Stimulated activated memory B cell treated with anti-CD40 and anti-IgM and Interleukin-4, amounts not matched to agents 10 μg/mL and 1 μg/mL and 100 μg/mL, for 72 hours (primary cell): Measurements from ENCODE around the gene VMO1.
"Not testable (repeated sequence)": the region's sequence is repeated elsewhere in the genome, so short reads cannot be mapped to it uniquely, and the experiment has no call there.

Source experiments
- ATAC-seq: fragments of 150-1000 bp; cut with Tn5 transposase; 2 replicates; pipeline ENCODE4 v1.10.0; 2021
- H3K27ac Mint-ChIP-seq: one replicate; pipeline ENCODE4 v1.8.0; 2022; ENCODE audit warnings: mild to moderate bottlenecking, mixed read lengths
- H3K27me3 Mint-ChIP-seq: one replicate; pipeline ENCODE4 v1.8.0; 2022; ENCODE audit warnings: mixed read lengths
- H3K36me3 Mint-ChIP-seq: one replicate; pipeline ENCODE4 v1.8.0; 2022; ENCODE audit warnings: mixed read lengths
- H3K4me1 Mint-ChIP-seq: one replicate; pipeline ENCODE4 v1.8.0; 2022; ENCODE audit warnings: mixed read lengths
- H3K4me3 Mint-ChIP-seq: one replicate; pipeline ENCODE4 v1.8.0; 2022; ENCODE audit warnings: mild to moderate bottlenecking, moderate library complexity, mixed read lengths
- H3K9me3 Mint-ChIP-seq: one replicate; pipeline ENCODE4 v1.8.0; 2022; ENCODE audit warnings: mixed read lengths

The VMO1 gene, protein sequence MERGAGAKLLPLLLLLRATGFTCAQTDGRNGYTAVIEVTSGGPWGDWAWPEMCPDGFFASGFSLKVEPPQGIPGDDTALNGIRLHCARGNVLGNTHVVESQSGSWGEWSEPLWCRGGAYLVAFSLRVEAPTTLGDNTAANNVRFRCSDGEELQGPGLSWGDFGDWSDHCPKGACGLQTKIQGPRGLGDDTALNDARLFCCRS

DNA sequence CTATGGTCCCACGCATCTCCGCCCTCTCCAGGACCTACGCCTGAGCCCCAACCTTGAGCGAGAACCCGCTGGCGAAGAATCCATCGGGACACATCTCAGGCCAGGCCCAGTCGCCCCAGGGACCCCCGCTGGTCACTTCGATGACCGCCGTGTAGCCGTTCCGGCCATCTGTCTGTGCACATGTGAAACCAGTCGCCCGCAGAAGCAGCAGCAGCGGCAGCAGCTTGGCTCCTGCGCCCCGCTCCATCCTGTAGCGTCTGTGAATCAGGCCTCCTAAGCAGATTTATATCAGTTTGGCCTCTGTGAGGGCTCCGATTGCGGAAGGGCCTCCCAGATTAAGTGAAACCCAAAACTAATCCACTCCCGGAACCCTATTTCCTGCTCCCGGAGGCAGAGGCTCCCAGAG lies at the start of gene VMO1:
VMO1 (minus strand) TSS at position 259 of the 406 bp plus-strand sequence; CDS start at position 247, 12 bp downstream.
- Mint-ChIP-seq H3K9me3 (no peaks in the 10 kb centered on the region), H3K27me3 (peaks cover 74% of the 10 kb centered on the region), H3K27ac (no peak within 1 kb of the TSS), H3K4me1 (peaks cover 41% of the 10 kb centered on the region), H3K4me3 (no peak within 1 kb of the TSS), H3K36me3 (no peaks in the 10 kb centered on the region)
- ATAC-seq = no peak

DNA sequence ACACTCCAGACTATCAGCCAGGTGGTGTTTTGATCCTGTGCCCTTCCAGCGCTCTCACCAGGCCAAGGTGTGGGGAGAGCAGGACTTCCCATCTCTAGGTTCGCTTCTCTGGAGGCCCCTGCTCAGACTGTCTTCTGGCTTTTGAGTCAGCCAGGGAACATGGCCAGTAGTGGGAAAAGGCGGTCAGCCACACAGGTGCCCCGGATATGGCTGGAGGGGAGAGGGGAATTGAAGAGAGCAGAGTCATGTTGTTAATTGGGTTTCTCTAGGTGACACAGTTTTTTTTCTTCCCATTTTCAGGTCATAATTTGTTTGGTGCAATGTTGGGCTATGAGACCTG lies 48.5 kb upstream of the VMO1 start:
- Mint-ChIP-seq H3K27ac (peak overlapping the region; percentile 87), H3K9me3 (no peaks in the 10 kb centered on the region), H3K4me1 (peaks cover 42% of the 10 kb centered on the region), H3K4me3 (peak overlapping the region; percentile 91), H3K36me3 (peaks cover 15% of the 10 kb centered on the region), H3K27me3 (no peaks in the 10 kb centered on the region)
- no peak for ATAC-seq

DNA sequence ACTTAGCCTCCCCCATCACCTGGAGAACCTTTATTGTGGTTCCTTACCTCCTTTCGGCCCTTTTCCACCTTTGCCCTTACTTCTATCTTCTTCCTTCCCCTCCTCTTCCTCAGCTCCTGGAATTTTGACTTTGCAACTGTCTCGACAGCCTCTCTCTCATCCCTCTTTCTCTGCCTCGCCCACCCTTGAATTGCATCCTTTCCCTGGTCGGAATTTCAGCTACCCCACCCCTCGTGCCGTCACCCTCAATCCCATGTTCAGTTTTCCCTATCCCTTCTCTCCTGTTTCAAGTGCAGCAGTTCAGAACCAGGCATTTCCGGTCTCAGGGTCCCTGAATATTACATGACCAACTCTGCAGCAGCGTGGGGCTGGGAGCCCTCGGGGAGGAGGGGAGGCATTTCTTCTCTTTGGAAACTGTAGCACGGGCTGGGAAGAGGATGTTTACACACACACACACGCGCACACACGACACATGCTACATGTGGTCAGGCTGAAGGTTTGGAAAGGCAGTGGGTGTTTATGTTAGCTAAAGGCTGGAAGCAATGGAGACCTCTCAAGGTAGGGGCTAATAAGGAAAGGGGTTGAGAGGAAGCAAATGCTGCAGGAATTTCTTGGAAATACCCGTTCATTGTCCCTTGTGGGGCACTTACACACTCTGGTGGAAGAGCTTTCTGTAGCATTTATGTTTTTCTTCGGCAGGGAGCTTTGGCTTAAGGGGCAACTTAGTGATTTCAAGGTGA lies 47.9 kb upstream of the VMO1 start:
- Mint-ChIP-seq H3K4me1 (peaks cover 37% of the 10 kb centered on the region), H3K27ac (peak overlapping the region; percentile 87), H3K27me3 (no peaks in the 10 kb centered on the region), H3K9me3 (no peaks in the 10 kb centered on the region), H3K4me3 (peak overlapping the region; percentile 91), H3K36me3 (peaks cover 10% of the 10 kb centered on the region)
- no peak for ATAC-seq

DNA sequence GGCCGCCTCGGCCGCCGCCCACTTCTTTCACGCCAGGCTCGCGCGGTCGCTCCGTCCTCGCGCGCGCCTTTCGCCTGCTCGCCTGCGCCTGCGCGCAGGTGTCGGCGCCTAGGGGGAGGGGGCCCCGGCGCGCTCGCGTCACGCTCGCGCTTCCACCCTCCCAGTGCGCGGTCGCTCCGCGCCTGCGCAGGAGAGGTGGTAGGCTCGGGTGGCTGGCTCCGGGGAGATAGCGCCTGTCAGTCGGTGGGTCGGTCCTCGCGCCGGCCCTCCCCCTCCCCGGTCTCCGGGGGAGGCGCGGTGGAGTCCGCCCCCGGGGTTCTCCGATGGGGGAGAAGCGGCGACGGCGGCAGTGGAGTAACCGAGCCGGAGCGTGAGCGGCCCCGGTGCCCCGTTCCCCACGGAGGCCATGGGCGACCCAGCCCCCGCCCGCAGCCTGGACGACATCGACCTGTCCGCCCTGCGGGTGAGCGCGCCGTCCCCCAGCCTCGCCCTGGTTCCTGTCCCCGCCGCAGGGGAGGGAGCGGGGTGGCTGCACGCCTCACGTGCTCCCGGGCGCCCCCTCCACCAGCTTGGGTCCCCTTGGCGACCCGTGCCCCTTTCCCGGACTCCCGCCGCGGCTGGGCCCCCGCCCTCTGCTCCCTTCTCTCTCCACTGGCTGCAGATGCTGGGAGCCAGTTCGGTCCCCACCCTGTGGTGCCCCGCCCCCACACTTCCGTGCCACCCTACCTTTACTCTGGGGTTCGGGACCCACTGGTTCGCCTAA lies 47.2 kb upstream of the VMO1 start, which contains the start of gene MINK1:
MINK1 (plus strand) TSS at position 163 of the 763 bp plus-strand sequence; CDS start at position 407, 244 bp downstream.
- Mint-ChIP-seq H3K36me3 (peaks cover 10% of the 10 kb centered on the region), H3K9me3 (no peaks in the 10 kb centered on the region), H3K4me3 (peak within 1 kb of the TSS; percentile 91), H3K4me1 (peaks cover 34% of the 10 kb centered on the region), H3K27ac (peak within 1 kb of the TSS; percentile 87), H3K27me3 (no peaks in the 10 kb centered on the region)
- ATAC-seq = peak; percentile 93

DNA sequence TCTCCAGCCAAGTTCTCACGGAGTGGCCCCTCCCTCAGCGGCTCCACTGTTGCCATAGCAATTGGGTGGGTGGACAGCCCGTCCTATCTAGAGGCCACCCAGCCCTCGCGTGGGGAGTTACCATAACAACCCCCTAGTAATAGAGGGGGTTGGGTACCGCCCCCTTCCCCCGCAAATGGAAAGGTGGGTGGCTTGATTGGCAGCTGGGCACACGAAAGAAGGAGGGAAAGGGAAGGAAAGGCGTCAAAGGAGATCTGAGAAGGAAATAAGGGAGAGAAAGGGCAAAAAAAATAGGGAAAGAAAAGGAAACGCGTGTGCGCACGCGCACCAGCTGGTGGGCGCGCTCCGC lies 46.6 kb upstream of the VMO1 start:
- peak; percentile 41 for ATAC-seq
- not testable (repeated sequence) for H3K9me3 Mint-ChIP-seq, H3K36me3 Mint-ChIP-seq

DNA sequence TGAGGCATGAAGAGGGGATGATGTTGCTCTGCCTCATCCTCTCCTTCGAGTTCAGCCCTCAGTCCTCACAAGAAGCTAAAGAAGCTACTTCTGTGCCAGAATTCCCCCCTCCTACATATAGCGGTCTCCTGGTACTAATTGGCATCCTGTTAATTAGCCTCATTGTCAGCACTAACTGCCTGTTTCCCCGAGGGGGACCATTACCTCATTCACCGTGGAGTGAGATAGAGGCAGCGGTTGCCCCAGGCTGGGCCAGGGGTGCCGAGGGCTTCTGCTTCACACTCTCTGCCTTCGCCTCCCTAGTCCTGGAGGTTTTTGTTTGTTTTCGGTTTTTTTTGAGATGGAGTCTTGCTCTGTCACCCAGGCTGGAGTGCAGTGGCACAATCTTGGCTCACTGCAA lies 41.2 kb upstream of the VMO1 start:
- no peaks in the 10 kb centered on the region for H3K4me1 Mint-ChIP-seq
- no peak for ATAC-seq
- peaks cover 11% of the 10 kb centered on the region for H3K36me3 Mint-ChIP-seq
- H3K4me3 Mint-ChIP-seq = no peak overlapping the region
- H3K9me3 Mint-ChIP-seq = no peaks in the 10 kb centered on the region
- no peak overlapping the region for H3K27ac Mint-ChIP-seq
- H3K27me3 Mint-ChIP-seq = no peaks in the 10 kb centered on the region

More for the DNA sequence above, 46.6 kb upstream of the VMO1 start:
- Mint-ChIP-seq H3K4me3 (peak overlapping the region; percentile 91), H3K27ac (peak overlapping the region; percentile 87), H3K4me1 (peaks cover 32% of the 10 kb centered on the region)
- H3K27me3 Mint-ChIP-seq = not testable (repeated sequence)

DNA sequence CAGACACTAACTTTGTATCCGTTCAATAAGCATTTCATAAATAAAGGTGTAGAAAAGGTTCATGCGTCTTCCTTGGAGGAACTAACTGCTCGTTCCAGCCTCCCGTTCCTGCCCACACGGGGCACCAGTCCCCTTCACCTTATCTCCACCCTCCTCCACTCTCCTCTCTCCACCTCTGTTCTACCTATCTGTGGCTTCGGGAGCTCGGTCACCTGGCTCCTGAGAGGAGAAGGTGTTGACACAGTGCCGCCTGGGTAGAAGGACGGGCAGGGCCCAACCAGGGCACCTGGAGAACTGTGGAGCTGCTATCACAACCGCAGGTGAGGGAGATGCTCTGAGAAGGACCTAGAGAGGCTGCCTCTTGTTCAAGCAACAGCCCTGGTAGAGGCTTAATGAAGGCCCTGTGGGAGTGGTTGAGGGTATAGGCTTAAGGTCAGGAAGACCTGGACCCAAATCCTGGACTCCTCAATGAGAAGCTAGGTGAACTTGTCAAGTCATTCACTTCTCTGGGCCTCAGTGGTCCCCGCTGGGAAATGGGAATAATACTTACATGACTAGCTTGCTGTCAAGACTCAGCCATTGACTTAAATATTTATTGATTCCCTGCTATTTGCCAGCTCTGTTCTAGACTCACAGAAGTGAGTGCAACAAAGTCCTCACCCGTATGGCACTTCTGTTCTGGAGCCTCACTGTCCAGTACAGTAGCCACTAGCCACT lies 37.4 kb upstream of the VMO1 start:
- no peaks in the 10 kb centered on the region for H3K4me1 Mint-ChIP-seq
- H3K4me3 Mint-ChIP-seq = no peak overlapping the region
- H3K27ac Mint-ChIP-seq = no peak overlapping the region
- no peaks in the 10 kb centered on the region for H3K27me3 Mint-ChIP-seq
- H3K9me3 Mint-ChIP-seq = no peaks in the 10 kb centered on the region
- ATAC-seq = no peak
- H3K36me3 Mint-ChIP-seq = peaks cover 28% of the 10 kb centered on the region

DNA sequence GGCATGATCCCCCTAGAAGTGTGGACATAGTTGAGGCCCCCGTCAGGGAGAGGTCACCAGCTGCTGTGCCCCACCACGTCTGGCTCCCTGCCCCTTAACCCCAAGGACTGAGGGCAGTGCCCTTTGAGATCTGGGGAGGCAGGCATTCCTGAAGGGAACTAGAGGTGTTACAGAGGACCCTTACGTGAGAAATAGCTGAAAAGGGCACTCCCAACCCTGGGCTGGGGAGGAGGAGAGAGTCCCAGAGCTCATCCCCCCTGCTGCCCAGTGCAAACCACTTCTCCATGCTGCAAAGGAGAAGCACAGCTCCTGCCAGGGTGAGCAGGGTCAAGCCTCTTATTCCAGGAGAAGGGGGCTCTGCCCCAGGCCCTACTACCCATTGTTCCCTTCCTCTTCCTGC lies 36.7 kb upstream of the VMO1 start:
- no peaks in the 10 kb centered on the region for H3K4me1 Mint-ChIP-seq
- peaks cover 33% of the 10 kb centered on the region for H3K36me3 Mint-ChIP-seq
- no peaks in the 10 kb centered on the region for H3K9me3 Mint-ChIP-seq
- H3K4me3 Mint-ChIP-seq = no peak overlapping the region
- no peak for ATAC-seq
- no peak overlapping the region for H3K27ac Mint-ChIP-seq
- H3K27me3 Mint-ChIP-seq = no peaks in the 10 kb centered on the region

DNA sequence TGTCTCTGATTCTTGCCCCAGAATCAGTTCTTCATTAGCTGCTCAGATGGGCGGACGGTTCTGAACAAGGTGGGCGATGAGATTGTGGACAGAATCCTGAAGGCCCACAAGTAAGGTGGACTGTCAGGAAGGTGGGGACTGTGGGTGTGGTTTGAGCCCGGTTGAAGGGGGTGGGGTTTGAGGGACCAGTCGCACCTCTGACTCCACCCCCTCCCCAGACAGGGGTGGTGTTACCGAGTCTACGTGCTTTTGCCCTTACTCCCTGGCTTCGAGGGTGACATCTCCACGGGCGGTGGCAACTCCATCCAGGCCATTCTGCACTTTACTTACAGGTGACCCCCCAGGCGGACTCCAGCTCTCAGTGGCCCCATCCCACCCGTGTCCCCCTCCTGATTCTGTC lies 32.1 kb upstream of the VMO1 start:
- Mint-ChIP-seq H3K27me3 (no peaks in the 10 kb centered on the region), H3K27ac (no peak overlapping the region)
- no peak for ATAC-seq

DNA sequence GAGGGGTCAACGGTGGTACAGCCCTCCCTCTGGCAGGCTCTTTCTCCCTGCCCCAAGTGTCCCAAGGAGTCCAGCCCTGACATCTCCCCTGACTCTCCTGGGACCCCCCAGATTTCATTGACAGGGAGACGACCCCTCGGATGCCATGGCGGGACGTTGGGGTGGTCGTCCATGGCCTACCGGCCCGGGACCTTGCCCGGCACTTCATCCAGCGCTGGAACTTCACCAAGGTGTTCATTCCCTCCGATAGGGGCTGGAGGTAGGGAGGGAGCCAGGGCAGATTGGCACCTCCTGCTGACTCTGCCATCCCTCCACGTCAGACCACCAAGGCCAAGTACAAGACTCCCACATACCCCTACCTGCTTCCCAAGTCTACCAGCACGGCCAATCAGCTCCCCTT lies 30.7 kb upstream of the VMO1 start:
- Mint-ChIP-seq H3K4me3 (no peak overlapping the region), H3K9me3 (no peaks in the 10 kb centered on the region), H3K27me3 (no peaks in the 10 kb centered on the region), H3K27ac (peak overlapping the region; percentile 13), H3K36me3 (peaks cover 51% of the 10 kb centered on the region), H3K4me1 (no peaks in the 10 kb centered on the region)
- no peak for ATAC-seq

More for the DNA sequence above, 32.1 kb upstream of the VMO1 start:
- H3K36me3 Mint-ChIP-seq = peaks cover 64% of the 10 kb centered on the region
- H3K4me1 Mint-ChIP-seq = no peaks in the 10 kb centered on the region
- H3K9me3 Mint-ChIP-seq = no peaks in the 10 kb centered on the region
- no peak overlapping the region for H3K4me3 Mint-ChIP-seq

DNA sequence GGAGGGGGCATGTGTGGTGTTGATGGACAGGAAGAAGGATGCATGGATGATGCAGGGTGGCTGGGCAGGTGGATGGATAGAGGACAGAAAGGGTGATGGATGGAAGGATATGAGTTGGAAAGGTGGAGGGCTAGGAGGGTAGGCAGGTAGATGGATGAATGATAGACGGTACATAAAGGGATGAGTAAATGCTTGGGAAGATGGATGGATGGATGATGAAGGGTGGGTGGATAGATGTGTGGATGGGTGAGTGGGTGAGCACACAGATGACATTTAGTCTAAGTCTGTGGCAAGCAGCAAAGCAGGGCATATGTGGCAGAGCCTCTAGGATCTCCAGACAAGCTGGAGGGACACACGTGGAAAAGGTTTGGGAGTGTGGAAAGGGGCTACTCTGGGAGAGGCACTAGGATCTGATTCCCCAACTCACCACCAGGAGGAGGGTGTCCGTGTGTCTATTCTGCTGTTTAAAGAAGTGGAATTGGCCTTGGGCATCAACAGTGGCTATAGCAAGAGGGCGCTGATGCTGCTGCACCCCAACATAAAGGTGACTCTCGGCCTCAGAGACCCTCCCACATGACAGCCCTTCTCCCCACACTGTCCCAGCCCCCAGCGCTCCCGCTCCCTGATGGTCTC lies 29.0 kb upstream of the VMO1 start:
- Mint-ChIP-seq H3K4me1 (no peaks in the 10 kb centered on the region), H3K27ac (no peak overlapping the region), H3K27me3 (no peaks in the 10 kb centered on the region), H3K4me3 (no peak overlapping the region), H3K36me3 (peaks cover 62% of the 10 kb centered on the region), H3K9me3 (no peaks in the 10 kb centered on the region)
- ATAC-seq = no peak

DNA sequence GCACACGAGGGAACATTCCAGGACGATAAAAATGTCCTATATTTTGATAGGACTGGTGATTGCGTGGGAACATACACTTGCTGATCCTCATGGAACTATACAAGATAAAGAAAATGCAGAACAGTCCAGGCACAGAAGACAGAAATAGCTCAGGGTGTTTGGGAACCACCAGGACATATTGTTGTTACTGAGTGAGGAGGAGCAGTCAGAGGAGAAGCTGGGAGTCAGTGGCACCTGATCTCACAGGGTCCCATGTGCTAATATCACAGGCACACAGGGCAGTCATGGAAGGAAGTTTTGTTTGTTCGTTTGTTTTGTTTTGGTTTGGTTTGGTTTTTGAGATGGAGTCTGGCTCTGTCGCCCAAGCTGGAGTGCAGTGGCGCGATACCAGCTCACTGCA lies 26.5 kb upstream of the VMO1 start:
- Mint-ChIP-seq H3K4me3 (no peak overlapping the region), H3K27me3 (no peaks in the 10 kb centered on the region), H3K36me3 (peaks cover 60% of the 10 kb centered on the region), H3K4me1 (peaks cover 16% of the 10 kb centered on the region), H3K27ac (no peak overlapping the region), H3K9me3 (no peaks in the 10 kb centered on the region)
- ATAC-seq = no peak

DNA sequence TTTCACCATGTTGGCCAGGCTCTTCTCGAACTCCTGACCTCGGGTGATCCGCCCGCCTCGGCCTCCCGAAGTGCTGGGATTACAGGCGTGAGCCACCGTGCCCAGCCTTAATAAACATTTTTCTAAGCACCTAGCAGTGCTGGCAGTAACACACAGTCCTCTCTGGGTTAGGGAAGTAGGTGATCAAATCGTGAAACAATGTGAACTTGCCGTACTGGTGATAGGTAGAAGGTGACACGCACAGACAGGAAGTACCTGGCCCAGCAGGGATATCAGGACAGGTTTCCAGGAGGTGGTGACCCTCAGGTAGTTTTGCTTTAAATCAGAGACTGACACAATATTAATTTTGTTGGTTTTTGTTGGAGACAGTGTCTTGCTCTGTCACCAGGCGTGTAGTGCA lies 25.3 kb upstream of the VMO1 start:
- Mint-ChIP-seq H3K4me1 (peaks cover 19% of the 10 kb centered on the region), H3K36me3 (peaks cover 50% of the 10 kb centered on the region), H3K4me3 (no peak overlapping the region), H3K9me3 (no peaks in the 10 kb centered on the region), H3K27me3 (no peaks in the 10 kb centered on the region), H3K27ac (no peak overlapping the region)
- no peak for ATAC-seq

DNA sequence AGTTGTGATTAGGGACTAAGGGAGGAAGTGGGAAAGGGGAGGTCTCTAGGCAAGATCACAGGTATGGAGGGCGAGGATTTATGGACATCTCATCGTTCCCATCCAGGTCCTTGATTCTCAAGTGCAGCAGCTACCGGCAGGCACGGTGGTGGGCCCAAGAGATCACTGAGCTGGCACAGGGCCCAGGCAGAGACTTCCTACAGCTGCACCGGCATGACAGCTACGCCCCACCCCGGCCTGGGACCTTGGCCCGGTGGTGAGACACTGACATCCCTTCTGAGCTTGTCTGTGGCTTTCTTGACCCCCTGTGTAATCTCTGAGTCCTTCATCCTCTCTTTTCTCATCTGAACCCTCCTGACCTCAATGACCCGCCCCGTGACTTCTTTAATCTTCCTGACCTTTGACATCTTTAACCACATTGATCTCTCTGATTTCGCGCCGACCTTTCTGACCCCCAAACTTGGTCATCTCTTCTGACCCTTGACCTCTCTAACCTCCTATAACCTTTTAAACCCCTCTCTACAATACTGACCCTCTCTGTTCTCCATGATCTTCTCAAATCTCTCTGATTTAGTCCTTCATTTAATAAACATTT lies 24.6 kb upstream of the VMO1 start:
- H3K4me1 Mint-ChIP-seq = peaks cover 19% of the 10 kb centered on the region
- H3K9me3 Mint-ChIP-seq = no peaks in the 10 kb centered on the region
- H3K27me3 Mint-ChIP-seq = no peaks in the 10 kb centered on the region
- ATAC-seq = no peak
- no peak overlapping the region for H3K27ac Mint-ChIP-seq
- H3K36me3 Mint-ChIP-seq = peaks cover 43% of the 10 kb centered on the region
- H3K4me3 Mint-ChIP-seq = no peak overlapping the region
